A549 treated with AZD9567 at 1 μM for 4 hours (cell line): Measurements from ENCODE around the gene ZNF563. TPM values are rescaled to one million over a fixed set of nuclear protein-coding genes. Genes with fewer than 3 reads are reported as not detected.

ENCODE experiments used
- total RNA-seq: library from RNA; stranded (reverse); fragments of 200-300 nt; extraction: Qiagen RNA extraction; gene quantifications from 5 replicates; pipeline ENCODE4 v1.2.3, GENCODE V29; 2022; ENCODE audit not compliant: insufficient read depth

The ZNF563 gene
- total RNA-seq: not detected in 5 replicates

DNA sequence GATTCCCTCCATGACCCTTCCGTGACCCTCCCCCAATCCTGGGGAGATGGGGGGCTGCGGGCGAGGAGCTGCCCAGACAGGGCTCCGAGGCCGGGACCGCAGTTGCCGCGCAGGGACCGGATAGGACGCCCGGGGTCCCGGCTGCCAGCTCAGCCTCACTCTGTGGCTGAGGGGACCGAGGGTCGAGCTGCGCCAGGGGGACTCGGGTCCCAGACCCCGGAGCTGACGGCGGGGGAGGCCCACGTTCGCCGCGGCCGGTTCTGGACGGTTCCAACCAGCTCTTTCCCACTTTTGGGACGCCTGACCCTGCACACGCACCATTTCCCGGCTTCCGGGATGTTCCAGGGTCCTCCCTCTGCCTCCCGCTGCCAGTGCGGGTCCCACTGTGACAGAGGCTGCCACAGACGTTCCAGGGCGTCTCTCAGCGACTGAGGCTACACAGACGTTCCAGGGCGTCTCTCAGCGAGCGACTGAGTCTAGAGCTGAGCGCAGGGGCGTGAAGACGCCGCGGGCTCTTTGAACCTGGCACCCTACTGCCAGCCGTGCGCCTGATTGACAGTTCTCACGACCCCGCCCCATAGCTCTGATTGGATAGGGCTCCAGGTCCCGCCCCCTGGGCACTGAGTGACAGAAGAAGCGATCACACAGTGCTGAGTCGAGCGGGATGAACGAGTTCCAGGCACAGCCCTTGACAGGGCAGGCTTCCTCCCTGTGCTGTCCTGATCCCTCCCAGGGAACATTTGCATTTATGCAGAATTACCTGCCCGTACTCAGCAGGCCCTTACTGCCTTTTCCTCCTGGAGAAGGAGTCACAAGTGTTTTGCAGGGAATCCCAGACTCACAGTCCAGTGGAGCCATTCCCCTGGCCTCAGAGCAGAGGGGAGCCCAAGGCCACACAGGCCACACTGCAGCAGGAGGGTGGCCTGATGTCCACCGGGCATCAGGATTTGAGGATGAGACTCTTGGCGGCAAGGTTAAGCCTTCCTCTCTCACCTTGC, at the start of gene ZNF563:
Gene ZNF563, minus strand, starts transcription at position 472 of the 998 bp plus-strand sequence. Its CDS starts 151 bp downstream, at position 321.

DNA sequence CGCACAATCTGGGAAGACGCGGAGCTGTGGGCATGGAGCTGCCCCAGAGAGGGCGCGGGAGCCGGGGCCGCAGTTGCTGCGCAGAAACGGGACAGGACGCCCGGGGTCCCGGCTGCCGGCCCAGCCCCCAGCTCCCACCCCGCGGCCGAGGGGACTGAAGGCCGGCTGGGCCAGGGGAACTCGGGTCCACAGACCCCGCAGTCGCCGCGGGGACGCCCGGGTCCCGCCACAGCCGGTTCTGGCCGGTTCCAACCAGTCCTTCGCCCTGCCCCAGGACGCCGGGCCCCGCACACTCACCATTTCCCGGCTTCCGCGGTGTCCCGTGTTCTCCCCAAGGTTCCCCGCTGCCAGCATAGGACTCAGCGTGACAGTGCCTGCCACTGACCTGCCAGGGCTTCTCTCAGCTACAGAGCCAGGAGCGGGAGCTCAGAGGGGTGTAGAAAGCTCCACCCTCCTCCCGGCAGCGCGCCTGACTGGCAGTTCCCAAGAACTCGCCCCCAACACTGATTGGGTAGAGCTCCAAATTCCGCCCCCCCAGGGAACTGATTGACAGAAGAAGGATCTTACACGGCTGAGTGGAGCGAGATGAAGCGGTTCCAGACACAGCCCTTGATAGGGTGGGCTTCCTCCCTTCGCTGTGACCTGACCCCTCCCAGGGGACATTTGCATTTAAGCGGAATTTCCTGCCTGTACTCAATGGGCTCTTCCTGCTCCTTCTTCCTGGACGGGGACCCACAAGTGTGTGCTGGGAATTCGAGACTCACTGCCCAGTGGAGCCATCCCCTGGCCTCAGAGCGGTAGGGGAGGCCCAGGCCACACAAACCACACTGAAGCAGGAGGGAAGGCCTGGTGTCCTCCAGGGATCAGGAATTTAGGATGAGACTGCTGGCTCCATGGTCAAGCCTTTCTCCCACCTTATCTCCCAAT, 32.1 kb upstream of the ZNF563 start, which contains the start of gene ZNF442:
Gene ZNF442, minus strand, starts transcription at position 448 of the 927 bp plus-strand sequence. CDS start 2,052 bp downstream, outside the sequence.

DNA sequence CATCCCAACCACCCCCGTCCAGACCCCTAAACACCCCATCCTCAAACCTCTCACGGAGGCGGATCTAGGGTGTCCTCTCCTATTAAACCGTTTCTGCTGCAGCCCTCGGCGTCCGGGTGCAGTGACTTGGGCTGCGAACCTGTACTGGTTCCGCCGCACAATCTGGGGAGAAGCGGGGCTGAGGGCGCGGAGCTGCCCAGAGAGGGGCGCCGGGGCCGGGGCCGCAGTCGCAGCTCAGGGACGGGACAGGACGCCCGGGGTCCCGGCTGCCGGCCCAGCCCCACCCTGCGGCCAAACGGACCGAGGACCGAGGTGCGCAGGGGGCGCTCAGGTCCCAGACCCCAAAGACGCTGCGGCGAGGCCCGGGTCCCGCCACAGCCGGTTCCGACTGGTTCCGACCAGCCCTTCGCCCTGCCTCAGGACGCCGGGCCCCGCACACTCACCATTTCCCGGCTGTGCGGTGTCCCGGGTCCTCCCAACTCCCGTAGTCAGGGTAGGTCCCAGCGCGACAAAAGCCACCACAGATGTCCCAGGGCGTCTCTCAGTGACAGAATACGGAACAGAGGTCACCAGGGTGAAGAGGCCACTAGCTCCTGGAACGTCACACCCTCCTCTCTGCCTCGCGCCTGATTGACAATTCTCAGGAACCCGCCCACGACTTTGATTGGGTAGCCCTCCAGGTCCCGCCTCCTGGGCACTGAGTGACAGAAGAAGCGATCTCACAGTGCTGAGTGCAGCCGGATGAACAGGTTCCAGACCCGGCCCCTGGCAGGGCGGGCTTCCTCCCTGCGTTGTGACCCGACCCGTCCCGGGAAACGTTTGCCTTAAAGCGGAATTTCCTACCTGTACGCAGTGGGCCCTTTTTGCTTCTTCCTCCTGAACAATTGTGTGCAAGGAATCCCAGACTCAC, 38.9 kb downstream of the ZNF563 start, which contains the start of gene ZNF44:
Gene ZNF44, minus strand, starts transcription at position 635 of the 910 bp plus-strand sequence. Its CDS starts 189 bp downstream, at position 446.

Other genes starting within 250 kb of the ZNF563 start
- 0.03 to 0.21 TPM (median 0.10 TPM) in 4 of 5 replicates, not detected in the other for gene ZNF20, start 193.3 kb downstream of the ZNF563 start, total RNA-seq
- gene ZNF625, start 176.9 kb downstream of the ZNF563 start, total RNA-seq: not detected in 5 replicates
- 1.4 to 3.9 TPM (median 1.7 TPM) in 5 replicates for gene ZNF136, start 170.5 kb downstream of the ZNF563 start, total RNA-seq
- 0.59 to 0.85 TPM (median 0.76 TPM) in 5 replicates for gene ZNF44, start 38.8 kb downstream of the ZNF563 start, total RNA-seq
- not detected in 5 replicates for gene ZNF442, start 32.0 kb upstream of the ZNF563 start, total RNA-seq
- 1.5 to 3.3 TPM (median 1.7 TPM) in 5 replicates for gene ZNF799, start 67.6 kb upstream of the ZNF563 start, total RNA-seq
- gene ZNF443, start 107.4 kb upstream of the ZNF563 start, total RNA-seq: 0.93 to 1.1 TPM (median 1.0 TPM) in 5 replicates
- not detected in 5 replicates for gene ZNF709, start 151.2 kb upstream of the ZNF563 start, total RNA-seq
- gene ZNF564, start 217.8 kb upstream of the ZNF563 start, total RNA-seq: 1.8 to 2.4 TPM (median 2.1 TPM) in 5 replicates